ENCODE results near the gene ETV1.

The ETV1 gene

DNA sequence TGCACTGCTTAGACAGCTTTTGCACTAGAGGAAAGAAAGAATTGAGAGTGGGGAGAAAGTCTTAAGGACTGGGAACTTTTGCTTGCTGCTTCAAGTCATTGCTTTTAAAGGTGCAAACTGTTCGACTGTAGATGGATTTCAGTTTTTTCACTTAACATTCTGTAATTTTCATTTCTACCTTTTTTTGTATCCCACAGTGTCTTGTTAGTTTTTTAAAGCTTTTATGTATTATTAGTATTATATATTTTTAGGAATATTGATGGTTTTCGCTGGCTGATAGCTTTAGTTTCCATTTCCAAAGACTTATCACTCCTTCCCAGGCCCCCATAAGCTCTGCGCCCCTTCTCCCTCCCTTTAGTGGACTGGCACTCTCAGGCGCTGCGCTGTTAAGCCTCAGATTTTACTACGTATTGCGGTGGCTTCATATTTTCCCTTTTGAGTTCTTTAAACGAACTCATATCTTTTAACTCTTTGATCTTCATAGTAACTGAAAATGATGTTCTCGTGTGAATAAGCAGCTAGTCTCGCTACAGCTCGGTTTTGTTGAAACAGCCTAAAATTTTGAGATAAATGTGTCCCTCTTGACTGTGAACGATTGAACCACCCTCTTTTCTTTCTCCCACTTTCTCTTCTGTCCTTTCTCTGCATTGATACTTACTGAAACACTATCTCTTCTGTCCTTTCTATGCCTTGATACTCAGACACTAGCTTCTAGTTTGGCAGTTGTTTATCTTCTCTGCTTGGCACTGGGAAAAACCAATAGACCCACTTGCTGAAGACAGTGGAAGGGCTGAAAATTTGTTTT is 2.5 kb upstream of the ETV1 start:
- peak overlapping the region; percentile 52 for H3K9ac ChIP-seq (ENCODE audit: insufficient read length, low read depth)
- no peaks in the 10 kb centered on the region for H3K36me3 ChIP-seq (ENCODE audit: insufficient read depth, insufficient read length, low read length)
- TF ChIP-seq SUZ12 (IDR thresholded peaks at IDR 0.05; ENCODE audit: extremely low read depth, insufficient read depth, insufficient read length) (no peak), ZNF274 (IDR thresholded peaks at IDR 0.05; ENCODE audit: low read depth, low read length) (no peak), YY1 (IDR thresholded peaks at IDR 0.05; ENCODE audit: insufficient read depth, insufficient read length) (no peak)
- no peaks in the 10 kb centered on the region for H3K27me3 ChIP-seq (ENCODE audit: insufficient read depth, insufficient read length)
- H3K4me3 ChIP-seq (ENCODE audit: insufficient read length, low read depth) = peak overlapping the region; percentile 36
- H3K9me3 ChIP-seq (ENCODE audit: insufficient read depth, low read length) = no peaks in the 10 kb centered on the region
- H3K4me1 ChIP-seq (ENCODE audit: insufficient read depth, insufficient read length) = no peaks in the 10 kb centered on the region
- DNase-seq (ENCODE audit: low read depth, low spot score) = no peak

- H3K9me3 ChIP-seq (ENCODE audit: insufficient read depth, low read length) = no peaks in the 10 kb centered on the region
- peak; percentile 99 for DNase-seq (ENCODE audit: low read depth, low spot score)
- H3K27me3 ChIP-seq (ENCODE audit: insufficient read depth, insufficient read length) = no peaks in the 10 kb centered on the region
- H3K4me1 ChIP-seq (ENCODE audit: insufficient read depth, insufficient read length) = no peaks in the 10 kb centered on the region
- TF ChIP-seq SUZ12 (IDR thresholded peaks at IDR 0.05; ENCODE audit: extremely low read depth, insufficient read depth, insufficient read length) (no peak), ZNF274 (IDR thresholded peaks at IDR 0.05; ENCODE audit: low read depth, low read length) (no peak), YY1 (IDR thresholded peaks at IDR 0.05; ENCODE audit: insufficient read depth, insufficient read length) (no peak)
- no peaks in the 10 kb centered on the region for H3K36me3 ChIP-seq (ENCODE audit: insufficient read depth, insufficient read length, low read length)
- H3K4me3 ChIP-seq (ENCODE audit: insufficient read length, low read depth) = peak overlapping the region; percentile 47
- peak overlapping the region; percentile 72 for H3K9ac ChIP-seq (ENCODE audit: insufficient read length, low read depth)
These were observed 1.7 kb upstream of the ETV1 start for GRCh38 chr7:13990984-13991790.

DNA sequence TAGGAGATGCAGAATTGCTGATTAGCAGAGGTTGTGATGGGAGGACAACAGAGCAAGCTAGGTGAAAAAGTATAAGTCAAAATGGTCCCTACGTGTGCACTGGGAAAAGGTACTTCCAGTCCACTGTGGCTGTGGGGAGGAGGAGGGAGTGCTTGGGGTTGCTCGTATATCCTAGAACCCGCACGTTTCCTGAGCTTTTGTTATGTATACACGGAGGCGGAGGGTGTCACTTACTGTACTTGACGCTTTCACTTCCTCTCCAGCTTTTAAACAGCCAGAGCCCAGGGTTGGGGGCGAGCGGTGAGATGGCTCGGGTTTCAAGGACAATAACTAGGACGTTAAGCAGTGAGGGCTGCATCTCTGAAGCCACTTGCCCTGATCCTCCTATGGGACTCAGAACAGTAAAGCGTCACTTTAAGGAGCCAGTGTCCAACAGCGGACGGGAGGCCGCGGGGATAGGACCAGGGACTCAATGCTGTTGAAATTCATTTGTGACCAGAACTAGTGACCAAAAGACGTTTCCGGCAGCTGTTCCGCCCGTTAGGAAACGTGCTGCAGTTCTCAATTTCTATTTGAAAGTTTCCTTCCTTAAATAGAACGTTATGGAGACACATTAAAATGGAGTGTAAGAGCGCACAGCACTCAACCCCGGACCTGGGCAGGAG is 985 bp upstream of the ETV1 start:
- peak overlapping the region; percentile 72 for H3K9ac ChIP-seq (ENCODE audit: insufficient read length, low read depth)
- peak; percentile 94 for DNase-seq (ENCODE audit: low read depth, low spot score)
- no peaks in the 10 kb centered on the region for H3K27me3 ChIP-seq (ENCODE audit: insufficient read depth, insufficient read length)
- H3K4me3 ChIP-seq (ENCODE audit: insufficient read length, low read depth) = peak overlapping the region; percentile 47
- no peaks in the 10 kb centered on the region for H3K36me3 ChIP-seq (ENCODE audit: insufficient read depth, insufficient read length, low read length)
- no peaks in the 10 kb centered on the region for H3K4me1 ChIP-seq (ENCODE audit: insufficient read depth, insufficient read length)
- H3K9me3 ChIP-seq (ENCODE audit: insufficient read depth, low read length) = no peaks in the 10 kb centered on the region
- no peak for TF ChIP-seq ZNF274 (IDR thresholded peaks at IDR 0.05; ENCODE audit: low read depth, low read length)
- no peak for TF ChIP-seq SUZ12 (IDR thresholded peaks at IDR 0.05; ENCODE audit: extremely low read depth, insufficient read depth, insufficient read length)
- TF ChIP-seq YY1 (IDR thresholded peaks at IDR 0.05; ENCODE audit: insufficient read depth, insufficient read length) = no peak

DNA sequence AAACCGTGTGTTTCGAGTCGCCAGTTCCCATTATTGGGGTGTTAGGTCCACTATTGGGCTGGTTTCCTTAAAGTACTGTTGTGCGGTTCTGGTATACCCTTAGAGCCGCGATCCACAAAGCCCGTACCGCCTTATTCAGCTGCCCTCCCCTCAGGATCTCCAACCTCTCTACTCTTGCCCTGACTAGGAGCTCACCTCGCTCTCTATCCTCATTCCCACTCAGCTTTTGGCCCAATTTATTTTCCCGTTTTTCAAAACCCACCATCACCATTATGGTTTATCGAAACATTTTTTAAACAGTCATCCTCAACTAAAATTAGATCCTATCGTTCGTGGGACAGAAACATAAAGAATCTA is 461 bp upstream of the ETV1 start:
- Histone ChIP-seq H3K4me3 (ENCODE audit: insufficient read length, low read depth) (peak overlapping the region; percentile 47), H3K27me3 (ENCODE audit: insufficient read depth, insufficient read length) (no peaks in the 10 kb centered on the region), H3K9me3 (ENCODE audit: insufficient read depth, low read length) (no peaks in the 10 kb centered on the region), H3K9ac (ENCODE audit: insufficient read length, low read depth) (peak overlapping the region; percentile 74), H3K36me3 (ENCODE audit: insufficient read depth, insufficient read length, low read length) (no peaks in the 10 kb centered on the region), H3K4me1 (ENCODE audit: insufficient read depth, insufficient read length) (no peaks in the 10 kb centered on the region)
- no peak for DNase-seq (ENCODE audit: low read depth, low spot score)
- TF ChIP-seq YY1 (IDR thresholded peaks at IDR 0.05; ENCODE audit: insufficient read depth, insufficient read length) (no peak), SUZ12 (IDR thresholded peaks at IDR 0.05; ENCODE audit: extremely low read depth, insufficient read depth, insufficient read length) (no peak), ZNF274 (IDR thresholded peaks at IDR 0.05; ENCODE audit: low read depth, low read length) (no peak)

DNA sequence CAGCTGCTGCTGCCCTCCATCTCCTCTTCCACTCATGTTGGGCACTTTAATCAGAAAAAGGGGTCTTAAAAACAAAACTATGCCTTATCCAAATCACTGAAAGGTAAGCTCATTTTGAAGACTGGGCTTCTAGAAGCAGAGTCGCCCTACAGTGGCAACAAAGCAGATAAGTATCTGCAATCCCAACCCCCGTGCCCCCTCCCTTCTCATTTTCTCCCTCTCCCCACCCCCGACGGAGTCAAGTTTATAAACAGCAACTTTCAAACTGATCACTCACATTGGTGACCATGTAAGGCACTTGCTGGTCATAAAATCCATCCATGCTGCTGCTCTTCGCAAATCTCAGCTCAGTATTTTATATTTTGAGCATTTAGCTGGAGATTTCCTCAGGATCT is 738 bp downstream of the ETV1 start:
- peak; percentile 50 for DNase-seq (ENCODE audit: low read depth, low spot score)
- Histone ChIP-seq H3K27me3 (ENCODE audit: insufficient read depth, insufficient read length) (no peaks in the 10 kb centered on the region), H3K4me1 (ENCODE audit: insufficient read depth, insufficient read length) (no peaks in the 10 kb centered on the region), H3K9me3 (ENCODE audit: insufficient read depth, low read length) (no peaks in the 10 kb centered on the region), H3K36me3 (ENCODE audit: insufficient read depth, insufficient read length, low read length) (no peaks in the 10 kb centered on the region), H3K4me3 (ENCODE audit: insufficient read length, low read depth) (peak overlapping the region; percentile 47), H3K9ac (ENCODE audit: insufficient read length, low read depth) (peak overlapping the region; percentile 65)
- TF ChIP-seq YY1 (IDR thresholded peaks at IDR 0.05; ENCODE audit: insufficient read depth, insufficient read length) (no peak), SUZ12 (IDR thresholded peaks at IDR 0.05; ENCODE audit: extremely low read depth, insufficient read depth, insufficient read length) (no peak), ZNF274 (IDR thresholded peaks at IDR 0.05; ENCODE audit: low read depth, low read length) (no peak)

DNA sequence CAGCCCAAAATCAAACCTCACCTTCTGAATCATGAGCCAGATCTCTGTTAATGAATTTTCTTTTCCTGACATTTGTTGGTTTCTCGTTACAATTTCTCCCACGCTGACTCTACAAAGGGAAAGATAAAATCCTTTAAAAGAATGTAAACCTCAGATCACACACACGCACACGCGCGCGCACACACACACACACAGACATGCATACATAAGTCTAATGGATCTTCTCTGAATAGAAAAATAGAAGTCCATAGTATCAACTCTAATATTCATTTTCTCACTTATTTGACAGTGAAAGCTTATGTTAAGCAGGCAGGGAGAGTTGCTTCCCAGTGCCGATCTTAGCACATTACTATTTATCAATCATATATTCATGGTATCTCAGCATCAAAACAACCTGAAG is 1.4 kb downstream of the ETV1 start:
- Histone ChIP-seq H3K27me3 (ENCODE audit: insufficient read depth, insufficient read length) (no peaks in the 10 kb centered on the region), H3K9ac (ENCODE audit: insufficient read length, low read depth) (peak overlapping the region; percentile 51), H3K9me3 (ENCODE audit: insufficient read depth, low read length) (no peaks in the 10 kb centered on the region), H3K4me1 (ENCODE audit: insufficient read depth, insufficient read length) (no peaks in the 10 kb centered on the region), H3K4me3 (ENCODE audit: insufficient read length, low read depth) (peak overlapping the region; percentile 47), H3K36me3 (ENCODE audit: insufficient read depth, insufficient read length, low read length) (no peaks in the 10 kb centered on the region)
- DNase-seq (ENCODE audit: low read depth, low spot score) = no peak
- TF ChIP-seq ZNF274 (IDR thresholded peaks at IDR 0.05; ENCODE audit: low read depth, low read length) (no peak), YY1 (IDR thresholded peaks at IDR 0.05; ENCODE audit: insufficient read depth, insufficient read length) (no peak), SUZ12 (IDR thresholded peaks at IDR 0.05; ENCODE audit: extremely low read depth, insufficient read depth, insufficient read length) (no peak)

GRCh38 chr7:13987395-13987794 is 2.1 kb downstream of the ETV1 start:
- no peaks in the 10 kb centered on the region for H3K36me3 ChIP-seq (ENCODE audit: insufficient read depth, insufficient read length, low read length)
- peak overlapping the region; percentile 47 for H3K4me3 ChIP-seq (ENCODE audit: insufficient read length, low read depth)
- H3K9me3 ChIP-seq (ENCODE audit: insufficient read depth, low read length) = no peaks in the 10 kb centered on the region
- DNase-seq (ENCODE audit: low read depth, low spot score) = no peak
- TF ChIP-seq YY1 (IDR thresholded peaks at IDR 0.05; ENCODE audit: insufficient read depth, insufficient read length) (no peak), SUZ12 (IDR thresholded peaks at IDR 0.05; ENCODE audit: extremely low read depth, insufficient read depth, insufficient read length) (no peak), ZNF274 (IDR thresholded peaks at IDR 0.05; ENCODE audit: low read depth, low read length) (no peak)
- no peaks in the 10 kb centered on the region for H3K4me1 ChIP-seq (ENCODE audit: insufficient read depth, insufficient read length)
- no peaks in the 10 kb centered on the region for H3K27me3 ChIP-seq (ENCODE audit: insufficient read depth, insufficient read length)
- H3K9ac ChIP-seq (ENCODE audit: insufficient read length, low read depth) = no peak overlapping the region

All from NT2/D1 (cell line).